Measurements from ENCODE around the gene RD3L.
"Not testable (repeated sequence)": the region's sequence is repeated elsewhere in the genome, so short reads cannot be mapped to it uniquely, and the experiment has no call there.

RD3L gene

DNA sequence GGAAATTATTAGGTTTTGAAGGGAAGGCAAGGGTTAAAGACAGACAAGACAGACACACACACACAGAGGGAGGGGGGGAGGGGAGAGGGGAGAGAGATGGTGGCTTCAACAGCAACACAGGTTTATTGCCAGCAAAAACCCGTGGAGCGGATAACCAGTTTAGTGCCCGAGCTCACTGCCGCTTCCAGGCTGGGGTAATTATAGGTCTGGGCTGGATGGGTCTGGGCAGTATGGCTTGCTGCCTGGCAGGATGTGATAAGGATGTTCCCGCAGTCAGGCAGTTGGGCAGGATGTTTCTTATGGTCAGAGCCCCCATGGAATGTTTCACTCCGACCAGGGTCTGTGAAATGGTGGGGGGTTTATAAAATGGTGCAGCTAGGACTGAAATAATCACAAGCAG, 18.5 kb downstream of the RD3L start:
- Histone ChIP-seq H3K36me3 (ENCODE audit: insufficient read depth, low read length) (peaks cover 6% of the 10 kb centered on the region; the same call in 1 of the 2 replicates), H3K79me2 (ENCODE audit: insufficient read depth, low read length) (peaks cover 25% of the 10 kb centered on the region), H4K20me1 (ENCODE audit: insufficient read depth, low read length) (peaks cover 13% of the 10 kb centered on the region; the same call in 1 of the 2 replicates), H2AFZ (ENCODE audit: low read depth, low read length) (peak overlapping the region; percentile 39; the same call in 1 of the 2 replicates), H3K9me3 (ENCODE audit: insufficient read depth, low read length, severe bottlenecking) (no peaks in the 10 kb centered on the region), H3K9ac (ENCODE audit: low read depth, low read length) (no peak overlapping the region), H3K4me1 (ENCODE audit: insufficient read depth, low read length) (peaks cover 24% of the 10 kb centered on the region), H3K4me2 (ENCODE audit: insufficient read depth, low read length) (no peak overlapping the region), H3K27ac (ENCODE audit: low read length) (no peak overlapping the region), H3K27me3 (ENCODE audit: insufficient read depth, low read length, poor library complexity) (peaks cover 2% of the 10 kb centered on the region), H3K4me3 (ENCODE audit: low read depth in 1 of 2, low read length in 2 of 2) (no peak overlapping the region)
- ATAC-seq (ENCODE audit: insufficient read depth, low read depth) (no peak), DNase-seq (no peak)
- no peak for TF ChIP-seq EZH2 (IDR thresholded peaks at IDR 0.05; ENCODE audit: borderline replicate concordance, low read depth, low read length, severe bottlenecking)
- no peak for TF ChIP-seq CTCF (IDR thresholded peaks at IDR 0.05; ENCODE audit: borderline replicate concordance, extremely low read depth, low read length, poor library complexity, severe bottlenecking)

DNA sequence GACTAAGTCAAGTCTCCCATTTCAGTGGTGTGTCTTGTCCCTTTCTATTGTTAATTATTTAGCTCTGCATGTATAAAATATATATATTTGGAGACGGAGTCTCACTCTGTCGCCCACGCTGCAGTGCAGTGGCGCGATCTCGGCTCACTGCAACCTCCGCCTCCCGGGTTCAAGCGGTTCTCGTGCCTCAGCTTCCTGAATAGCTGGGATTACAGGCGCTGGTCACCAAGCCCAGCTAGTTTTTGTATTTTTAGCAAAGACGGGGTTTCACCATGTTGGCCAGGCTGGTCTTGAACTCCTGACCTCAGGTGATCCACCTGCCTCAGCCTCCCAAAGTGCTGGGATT, 20.5 kb downstream of the RD3L start:
- H3K4me3 ChIP-seq (ENCODE audit: low read depth in 1 of 2, low read length in 2 of 2) = peak overlapping the region in 1 of 2 experiments; percentile 83; a peak in 2 of 4 replicates
- not testable (repeated sequence) for H3K27ac ChIP-seq (ENCODE audit: low read length)

DNA sequence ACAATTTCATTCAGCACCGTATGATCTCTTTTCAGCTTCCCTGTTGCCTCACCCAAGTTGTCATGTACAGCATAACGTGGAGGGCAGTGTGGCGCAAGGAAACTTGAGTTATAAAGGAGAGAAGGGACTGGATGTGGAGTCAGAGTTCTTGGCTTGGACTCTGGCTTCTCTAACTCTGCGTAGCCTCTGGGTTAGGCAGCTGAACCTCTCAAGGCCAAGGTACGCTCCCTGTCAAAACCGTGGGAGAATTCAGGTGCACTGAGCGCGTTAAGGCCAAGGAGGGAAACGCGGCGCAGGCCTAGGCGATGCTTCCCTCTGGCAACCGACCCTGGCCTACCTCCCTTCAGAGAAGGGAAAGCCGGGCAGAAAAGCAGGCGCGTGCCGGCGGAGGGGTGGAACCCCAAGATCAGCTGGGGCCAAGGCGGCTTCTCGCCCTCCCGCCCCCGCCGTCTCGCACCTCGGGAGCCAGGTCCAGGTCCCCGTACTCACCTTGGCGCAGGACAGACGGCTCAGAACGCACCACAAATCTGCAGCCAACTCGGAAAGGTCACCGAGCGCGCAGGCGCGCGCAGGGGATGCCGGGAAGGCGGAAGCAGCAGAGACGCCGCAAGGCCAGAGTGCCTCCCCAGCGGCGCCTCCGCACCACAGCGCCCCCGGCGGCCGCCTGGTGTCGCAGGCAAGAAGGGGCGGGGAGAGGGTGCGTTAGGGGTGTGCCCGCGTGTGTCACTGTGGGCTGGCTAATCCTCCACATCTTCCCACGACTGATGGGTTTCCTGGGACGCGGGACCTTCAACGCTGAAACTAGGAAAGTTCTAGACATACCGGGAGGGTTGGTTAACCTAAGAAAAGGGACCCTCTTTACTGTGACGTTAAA, 21.1 kb downstream of the RD3L start:
- Histone ChIP-seq H3K79me2 (ENCODE audit: insufficient read depth, low read length) (peaks cover 49% of the 10 kb centered on the region), H4K20me1 (ENCODE audit: insufficient read depth, low read length) (peaks cover 32% of the 10 kb centered on the region)
- DNase-seq = peak; percentile 93

More for the DNA sequence above, 20.5 kb downstream of the RD3L start:
- peak overlapping the region; percentile 91 for H2AFZ ChIP-seq (ENCODE audit: low read depth, low read length)
- H3K36me3 ChIP-seq (ENCODE audit: insufficient read depth, low read length) = peaks cover 18% of the 10 kb centered on the region
- not testable (repeated sequence) for H3K9me3 ChIP-seq (ENCODE audit: insufficient read depth, low read length, severe bottlenecking); DNase-seq; ATAC-seq (ENCODE audit: insufficient read depth, low read depth); H3K27me3 ChIP-seq (ENCODE audit: insufficient read depth, low read length, poor library complexity)
- H4K20me1 ChIP-seq (ENCODE audit: insufficient read depth, low read length) = peaks cover 26% of the 10 kb centered on the region
- H3K4me2 ChIP-seq (ENCODE audit: insufficient read depth, low read length) = peak overlapping the region; percentile 93
- peaks cover 43% of the 10 kb centered on the region for H3K79me2 ChIP-seq (ENCODE audit: insufficient read depth, low read length)
- H3K4me1 ChIP-seq (ENCODE audit: insufficient read depth, low read length) = peaks cover 25% of the 10 kb centered on the region
- peak overlapping the region; percentile 75 for H3K9ac ChIP-seq (ENCODE audit: low read depth, low read length)

More for the DNA sequence above, 21.1 kb downstream of the RD3L start:
- H3K36me3 ChIP-seq (ENCODE audit: insufficient read depth, low read length) = peaks cover 24% of the 10 kb centered on the region
- peak overlapping the region; percentile 93 for H3K4me2 ChIP-seq (ENCODE audit: insufficient read depth, low read length)
- H3K9ac ChIP-seq (ENCODE audit: low read depth, low read length) = peak overlapping the region; percentile 75
- H2AFZ ChIP-seq (ENCODE audit: low read depth, low read length) = peak overlapping the region; percentile 91
- no peaks in the 10 kb centered on the region for H3K9me3 ChIP-seq (ENCODE audit: insufficient read depth, low read length, severe bottlenecking)
- peak; percentile 99 for ATAC-seq (ENCODE audit: insufficient read depth, low read depth)
- H3K27me3 ChIP-seq (ENCODE audit: insufficient read depth, low read length, poor library complexity) = peaks cover 2% of the 10 kb centered on the region
- TF ChIP-seq EZH2 (IDR thresholded peaks at IDR 0.05; ENCODE audit: borderline replicate concordance, low read depth, low read length, severe bottlenecking) = no peak
- TF ChIP-seq CTCF (IDR thresholded peaks at IDR 0.05; ENCODE audit: borderline replicate concordance, extremely low read depth, low read length, poor library complexity, severe bottlenecking) = peak; percentile 100
- peak overlapping the region; percentile 82 for H3K27ac ChIP-seq (ENCODE audit: low read length)
- H3K4me1 ChIP-seq (ENCODE audit: insufficient read depth, low read length) = peaks cover 25% of the 10 kb centered on the region
- peak overlapping the region; percentile 83 to 90 for H3K4me3 ChIP-seq (ENCODE audit: low read depth in 1 of 2, low read length in 2 of 2)

Data from DND-41 (cell line).